ENCODE data around the gene FHOD1.

Gene FHOD1

GRCh38 chr16:67206838-67207248 is 40.4 kb downstream of the FHOD1 start:
- H3K27me3 Mint-ChIP-seq (ENCODE audit: low read depth): no peaks in the 10 kb centered on the region
- no peak overlapping the region for H3K4me3 Mint-ChIP-seq
- DNase-seq (ENCODE audit: low spot score): no peak
- H3K27ac Mint-ChIP-seq: no peak overlapping the region
- no peaks in the 10 kb centered on the region for H3K9me3 Mint-ChIP-seq
- H3K36me3 Mint-ChIP-seq (ENCODE audit: low read depth): peaks cover 4% of the 10 kb centered on the region
- no peaks in the 10 kb centered on the region for H3K4me1 Mint-ChIP-seq (ENCODE audit: low read depth)

DNA sequence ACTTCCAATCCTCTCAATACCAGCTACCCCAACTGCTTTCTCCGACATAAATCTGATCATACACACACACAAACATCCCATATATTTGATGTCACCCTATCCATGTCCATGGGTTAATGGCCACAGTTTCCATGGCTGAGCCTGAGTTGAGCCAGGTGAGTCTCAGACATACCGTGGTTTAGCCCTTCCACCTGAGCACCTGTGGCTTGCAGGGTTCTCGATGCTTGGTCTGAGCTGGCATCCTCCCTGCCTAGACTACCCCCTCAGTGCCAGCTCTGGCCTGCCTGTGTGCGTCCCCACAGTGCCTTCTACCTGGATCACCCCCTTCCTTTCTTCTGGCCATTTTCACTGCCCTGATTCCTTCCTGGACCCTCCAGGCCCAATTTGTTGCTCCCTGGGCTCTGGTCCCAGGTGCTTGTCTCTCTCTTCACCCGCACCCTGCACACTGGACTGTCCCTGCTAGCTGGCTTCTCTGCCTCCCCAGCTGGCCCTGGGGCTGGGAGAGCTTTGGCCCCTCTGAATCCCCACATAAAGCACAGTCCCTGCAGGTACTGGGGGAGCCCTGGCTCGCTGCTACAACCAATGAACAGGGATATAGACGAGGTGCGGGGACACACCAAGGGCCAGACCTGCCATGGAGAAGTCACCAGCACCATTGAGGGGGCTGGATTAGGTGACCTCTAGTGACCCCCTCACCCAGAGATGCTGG is 41.0 kb downstream of the FHOD1 start:
- no peaks in the 10 kb centered on the region for H3K4me1 Mint-ChIP-seq (ENCODE audit: low read depth)
- H3K27me3 Mint-ChIP-seq (ENCODE audit: low read depth): no peaks in the 10 kb centered on the region
- no peak overlapping the region for H3K27ac Mint-ChIP-seq
- H3K9me3 Mint-ChIP-seq: no peaks in the 10 kb centered on the region
- no peak for DNase-seq (ENCODE audit: low spot score)
- H3K36me3 Mint-ChIP-seq (ENCODE audit: low read depth): peaks cover 4% of the 10 kb centered on the region
- H3K4me3 Mint-ChIP-seq: no peak overlapping the region

DNA sequence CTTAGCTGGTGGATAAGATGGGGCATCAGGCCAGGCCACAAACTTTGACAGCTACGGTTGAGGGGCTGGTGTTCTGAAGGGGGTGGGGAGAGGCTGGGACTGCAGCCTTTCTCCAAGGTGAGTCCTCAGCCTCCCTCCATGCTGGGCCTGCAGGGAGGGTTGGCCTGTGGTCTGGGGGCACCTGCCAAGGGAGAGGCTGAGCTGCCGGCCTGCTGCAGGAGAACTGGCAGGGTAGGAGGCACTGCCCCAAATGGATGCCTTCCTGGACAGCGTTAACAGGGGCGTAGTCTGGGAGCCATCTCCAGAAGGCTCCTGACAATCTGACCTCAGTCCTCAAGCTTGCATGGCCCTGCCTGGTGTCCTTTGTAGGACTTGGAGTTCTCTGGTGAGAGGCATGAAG is 43.2 kb downstream of the FHOD1 start:
- no peaks in the 10 kb centered on the region for H3K9me3 Mint-ChIP-seq
- DNase-seq (ENCODE audit: low spot score): no peak
- peaks cover 9% of the 10 kb centered on the region for H3K36me3 Mint-ChIP-seq (ENCODE audit: low read depth)
- no peak overlapping the region for H3K27ac Mint-ChIP-seq
- H3K4me1 Mint-ChIP-seq (ENCODE audit: low read depth): no peaks in the 10 kb centered on the region
- no peaks in the 10 kb centered on the region for H3K27me3 Mint-ChIP-seq (ENCODE audit: low read depth)
- H3K4me3 Mint-ChIP-seq: no peak overlapping the region

- peaks cover 15% of the 10 kb centered on the region for H3K36me3 Mint-ChIP-seq (ENCODE audit: low read depth)
- H3K9me3 Mint-ChIP-seq: no peaks in the 10 kb centered on the region
- no peak overlapping the region for H3K27ac Mint-ChIP-seq
- H3K27me3 Mint-ChIP-seq (ENCODE audit: low read depth): no peaks in the 10 kb centered on the region
- no peaks in the 10 kb centered on the region for H3K4me1 Mint-ChIP-seq (ENCODE audit: low read depth)
- no peak for DNase-seq (ENCODE audit: low spot score)
- no peak overlapping the region for H3K4me3 Mint-ChIP-seq
Observed at GRCh38 chr16:67202956-67203493, 44.3 kb downstream of the FHOD1 start.

GRCh38 chr16:67202426-67202825 is 44.9 kb downstream of the FHOD1 start:
- no peaks in the 10 kb centered on the region for H3K4me1 Mint-ChIP-seq (ENCODE audit: low read depth)
- no peaks in the 10 kb centered on the region for H3K9me3 Mint-ChIP-seq
- no peak overlapping the region for H3K27ac Mint-ChIP-seq
- no peak overlapping the region for H3K4me3 Mint-ChIP-seq
- DNase-seq (ENCODE audit: low spot score): no peak
- H3K36me3 Mint-ChIP-seq (ENCODE audit: low read depth): peaks cover 19% of the 10 kb centered on the region
- H3K27me3 Mint-ChIP-seq (ENCODE audit: low read depth): no peaks in the 10 kb centered on the region

DNA sequence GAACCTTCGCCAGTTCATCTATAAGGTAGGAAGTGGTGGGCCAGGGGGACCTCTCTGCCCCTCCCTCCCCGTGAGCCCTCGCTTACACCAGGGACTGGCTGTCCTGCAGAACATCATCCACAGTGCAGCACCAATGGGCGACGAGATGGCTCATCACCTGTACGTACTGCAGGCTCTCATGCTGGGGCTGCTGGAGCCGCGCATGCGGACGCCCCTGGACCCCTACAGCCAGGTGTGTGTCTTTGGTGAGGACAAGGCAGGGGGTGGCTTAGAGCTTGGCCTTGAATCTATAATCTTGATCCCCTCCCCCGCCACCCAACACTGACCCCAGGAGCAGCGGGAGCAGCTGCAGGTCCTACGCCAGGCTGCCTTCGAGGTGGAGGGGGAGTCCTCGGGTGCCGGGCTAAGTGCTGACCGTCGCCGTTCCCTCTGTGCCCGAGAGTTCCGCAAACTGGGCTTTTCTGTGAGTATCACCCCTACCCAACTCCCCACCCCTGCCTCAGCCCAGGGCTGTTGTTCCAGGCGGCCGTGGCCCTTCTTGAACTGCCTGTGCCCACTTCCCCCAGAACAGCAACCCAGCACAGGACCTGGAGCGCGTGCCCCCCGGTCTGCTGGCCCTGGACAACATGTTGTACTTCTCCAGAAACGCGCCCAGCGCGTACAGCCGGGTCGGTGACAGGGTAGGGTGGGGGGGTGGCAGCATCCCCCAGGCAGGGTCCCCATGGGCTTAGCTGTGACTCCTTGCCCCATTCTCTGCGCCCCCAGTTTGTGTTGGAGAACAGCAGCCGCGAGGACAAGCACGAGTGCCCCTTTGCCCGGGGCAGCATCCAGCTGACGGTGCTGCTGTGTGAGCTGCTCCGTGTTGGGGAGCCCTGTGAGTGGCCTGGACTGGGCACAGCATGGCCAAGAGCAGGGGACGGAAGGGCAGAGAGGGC is 45.6 kb downstream of the FHOD1 start:
- no peak for DNase-seq (ENCODE audit: low spot score)
- Mint-ChIP-seq H3K9me3 (no peaks in the 10 kb centered on the region), H3K27me3 (ENCODE audit: low read depth) (no peaks in the 10 kb centered on the region), H3K27ac (no peak overlapping the region), H3K36me3 (ENCODE audit: low read depth) (peaks cover 23% of the 10 kb centered on the region), H3K4me1 (ENCODE audit: low read depth) (no peaks in the 10 kb centered on the region), H3K4me3 (no peak overlapping the region)

- Mint-ChIP-seq H3K4me1 (ENCODE audit: low read depth) (peaks cover 4% of the 10 kb centered on the region), H3K4me3 (no peak overlapping the region), H3K27me3 (ENCODE audit: low read depth) (no peaks in the 10 kb centered on the region), H3K9me3 (no peaks in the 10 kb centered on the region), H3K36me3 (ENCODE audit: low read depth) (peaks cover 35% of the 10 kb centered on the region), H3K27ac (no peak overlapping the region)
- DNase-seq (ENCODE audit: low spot score): no peak
Observed at GRCh38 chr16:67200491-67200890, 46.8 kb downstream of the FHOD1 start.

DNA sequence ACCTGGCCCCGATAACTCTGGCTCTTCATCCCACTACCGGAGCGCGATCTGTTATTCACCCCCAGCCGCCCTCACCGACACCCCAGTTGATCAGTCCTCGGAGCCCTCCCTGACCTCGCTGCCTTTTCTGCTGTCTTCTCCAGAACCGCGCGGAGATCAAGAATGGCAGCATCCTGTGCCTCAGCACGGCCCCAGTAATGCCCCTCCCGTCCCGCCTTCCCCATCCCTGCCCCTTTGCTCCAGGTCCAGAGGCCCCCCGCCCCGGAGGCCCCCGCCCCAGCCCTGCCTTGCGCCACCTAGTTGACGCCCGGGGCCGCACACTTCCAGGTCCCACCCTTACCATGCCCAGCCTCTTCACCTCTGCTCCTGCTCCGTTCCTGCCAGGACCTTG is 47.5 kb downstream of the FHOD1 start:
- Mint-ChIP-seq H3K4me1 (ENCODE audit: low read depth) (peaks cover 4% of the 10 kb centered on the region), H3K9me3 (no peaks in the 10 kb centered on the region), H3K27ac (no peak overlapping the region), H3K27me3 (ENCODE audit: low read depth) (no peaks in the 10 kb centered on the region), H3K36me3 (ENCODE audit: low read depth) (peaks cover 42% of the 10 kb centered on the region), H3K4me3 (no peak overlapping the region)
- no peak for DNase-seq (ENCODE audit: low spot score)

GRCh38 chr16:67199011-67199807 is 48.1 kb downstream of the FHOD1 start, which contains the start of gene ELMO3:
ELMO3 (plus strand) TSS chr16:67199131; CDS start chr16:67199327, 196 bp downstream.
- peaks cover 4% of the 10 kb centered on the region for H3K4me1 Mint-ChIP-seq (ENCODE audit: low read depth)
- no peak within 1 kb of the TSS for H3K4me3 Mint-ChIP-seq
- no peak within 1 kb of the TSS for H3K27ac Mint-ChIP-seq
- no peaks in the 10 kb centered on the region for H3K27me3 Mint-ChIP-seq (ENCODE audit: low read depth)
- no peak for DNase-seq (ENCODE audit: low spot score)
- H3K9me3 Mint-ChIP-seq: no peaks in the 10 kb centered on the region
- H3K36me3 Mint-ChIP-seq (ENCODE audit: low read depth): peaks cover 46% of the 10 kb centered on the region

DNA sequence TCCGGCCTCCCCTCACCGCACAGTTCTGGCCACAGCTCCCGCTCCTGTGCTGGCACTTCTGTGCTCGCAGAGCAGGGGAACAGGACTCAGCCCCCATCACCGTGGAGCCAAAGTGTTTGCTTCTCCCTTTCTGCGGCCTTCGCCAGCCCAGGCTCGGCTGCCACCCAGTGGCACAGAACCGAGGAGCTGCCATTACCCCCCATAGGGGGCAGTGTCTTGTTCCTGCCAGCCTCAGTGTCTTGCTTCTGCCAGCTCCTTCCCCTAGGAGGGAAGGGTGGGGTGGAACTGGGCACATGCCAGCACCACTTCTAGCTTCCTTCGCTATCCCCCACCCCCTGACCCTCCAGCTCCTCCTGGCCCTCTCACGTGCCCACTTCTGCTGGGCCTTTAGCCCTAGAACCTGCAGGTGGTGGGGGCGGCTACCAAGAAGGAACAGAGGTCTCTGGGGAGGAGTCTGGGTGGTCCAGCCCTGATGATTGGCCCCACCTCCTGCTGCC is 49.0 kb downstream of the FHOD1 start:
- no peak overlapping the region for H3K27ac Mint-ChIP-seq

GRCh38 chr16:67197704-67198103 is 49.6 kb downstream of the FHOD1 start:
- H3K4me3 Mint-ChIP-seq: no peak overlapping the region
- H3K4me1 Mint-ChIP-seq (ENCODE audit: low read depth): peaks cover 19% of the 10 kb centered on the region
- H3K27me3 Mint-ChIP-seq (ENCODE audit: low read depth): no peaks in the 10 kb centered on the region
- peaks cover 57% of the 10 kb centered on the region for H3K36me3 Mint-ChIP-seq (ENCODE audit: low read depth)
- no peak overlapping the region for H3K27ac Mint-ChIP-seq
- DNase-seq (ENCODE audit: low spot score): no peak
- H3K9me3 Mint-ChIP-seq: no peaks in the 10 kb centered on the region

More for the DNA sequence above, 49.0 kb downstream of the FHOD1 start:
- Mint-ChIP-seq H3K9me3 (no peaks in the 10 kb centered on the region), H3K4me3 (no peak overlapping the region), H3K36me3 (ENCODE audit: low read depth) (peaks cover 51% of the 10 kb centered on the region), H3K4me1 (ENCODE audit: low read depth) (peaks cover 13% of the 10 kb centered on the region), H3K27me3 (ENCODE audit: low read depth) (no peaks in the 10 kb centered on the region)
- DNase-seq (ENCODE audit: low spot score): no peak

- Mint-ChIP-seq H3K27me3 (ENCODE audit: low read depth) (no peaks in the 10 kb centered on the region), H3K4me1 (ENCODE audit: low read depth) (peaks cover 23% of the 10 kb centered on the region), H3K4me3 (no peak overlapping the region), H3K9me3 (no peaks in the 10 kb centered on the region), H3K36me3 (ENCODE audit: low read depth) (peaks cover 61% of the 10 kb centered on the region), H3K27ac (no peak overlapping the region)
- no peak for DNase-seq (ENCODE audit: low spot score)
Observed at GRCh38 chr16:67196881-67197280, 50.4 kb downstream of the FHOD1 start.

DNA sequence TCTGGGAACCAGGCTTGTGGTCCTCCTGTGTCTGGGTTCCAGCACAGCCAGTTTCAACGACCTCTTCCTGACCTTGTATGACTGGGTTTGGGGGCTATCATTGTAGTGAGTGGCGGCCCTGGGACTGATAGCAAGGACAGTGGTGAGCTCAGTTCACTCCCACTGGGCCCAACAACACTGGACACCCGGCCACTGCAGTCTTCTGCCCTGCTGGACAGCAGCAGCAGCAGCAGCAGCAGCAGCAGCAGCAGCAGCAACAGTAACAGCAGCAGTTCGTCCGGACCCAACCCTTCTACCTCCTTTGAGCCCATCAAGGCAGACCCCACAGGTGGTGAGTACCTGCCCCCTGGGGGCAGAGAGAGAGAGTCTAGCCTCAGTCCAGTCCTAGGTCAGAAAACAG is 51.6 kb downstream of the FHOD1 start:
- H3K4me3 Mint-ChIP-seq: no peak overlapping the region
- H3K36me3 Mint-ChIP-seq (ENCODE audit: low read depth): peaks cover 61% of the 10 kb centered on the region
- H3K9me3 Mint-ChIP-seq: no peaks in the 10 kb centered on the region
- H3K27ac Mint-ChIP-seq: peak overlapping the region; percentile 17
- H3K4me1 Mint-ChIP-seq (ENCODE audit: low read depth): peaks cover 32% of the 10 kb centered on the region
- no peaks in the 10 kb centered on the region for H3K27me3 Mint-ChIP-seq (ENCODE audit: low read depth)
- no peak for DNase-seq (ENCODE audit: low spot score)

All from T-helper 2 cell treated with Interferon-gamma antibody and Interleukin-4, amounts not matched to agents 5 μg/mL and 100 μg/mL, for 36 hours (primary cell).